ENCODE data around the gene XRCC4. TPM values are rescaled to one million over a fixed set of nuclear protein-coding genes. Genes with fewer than 3 reads are reported as not detected.

Gene XRCC4
- total RNA-seq, 1 experiment from 2014 or later, result 10.8 TPM

DNA sequence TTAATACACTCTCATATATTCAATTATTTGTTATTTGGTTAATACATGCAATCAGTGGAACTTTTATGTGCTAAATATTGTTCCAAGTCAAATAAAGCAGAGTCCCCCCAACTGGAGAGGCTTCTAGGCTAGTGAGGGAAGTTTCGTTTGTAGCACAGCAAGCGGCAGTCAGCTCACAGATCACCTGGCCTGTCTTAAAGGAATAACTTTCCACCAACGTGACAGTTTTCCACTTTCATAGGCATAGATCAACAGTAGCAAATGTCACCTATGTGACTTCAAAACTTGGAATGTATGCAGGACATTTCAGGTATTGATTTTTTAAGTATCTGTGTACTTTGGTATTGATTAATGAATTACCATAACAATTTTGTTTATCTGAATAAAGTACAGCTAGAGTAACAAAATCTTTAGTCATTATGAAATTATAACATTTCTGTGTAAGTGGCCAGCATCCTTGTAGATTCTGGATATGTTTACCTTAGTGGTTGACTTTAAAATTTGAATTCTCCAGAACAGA, 264.5 kb downstream of the XRCC4 start:
- no peaks in the 10 kb centered on the region for H4K20me1 ChIP-seq (ENCODE audit: control insufficient read depth, insufficient read depth, insufficient read length)
- H3K27me3 ChIP-seq (ENCODE audit: insufficient read depth, low read length), result no peaks in the 10 kb centered on the region

More for the DNA sequence above, 264.5 kb downstream of the XRCC4 start:
- no CpG with 5 or more reads among the region's 3 CpGs for WGBS (ENCODE audit: extremely low coverage, insufficient read length, low lambda C conversion rate)
- Histone ChIP-seq H3K14ac (ENCODE audit: insufficient read depth, low read length) (no peak overlapping the region), H4K5ac (ENCODE audit: insufficient read length, low read depth, low read length) (no peak overlapping the region), H3K4me1 (ENCODE audit: insufficient read depth, low read length) (peaks cover 3% of the 10 kb centered on the region; the same call in 1 of the 2 replicates), H3K4me2 (ENCODE audit: insufficient read depth, insufficient read length, low read length) (no peak overlapping the region), H3K56ac (ENCODE audit: insufficient read length, low read depth, low read length) (no peak overlapping the region), H3K79me1 (ENCODE audit: insufficient read depth, low read depth, low read length, poor library complexity, severe bottlenecking) (no peaks in the 10 kb centered on the region), H2BK20ac (ENCODE audit: low read depth, low read length, poor library complexity, severe bottlenecking) (no peak overlapping the region), H4K91ac (ENCODE audit: insufficient read length, low read depth, low read length) (no peak overlapping the region), H2BK5ac (ENCODE audit: insufficient read length, low read length) (no peak overlapping the region), H3K4ac (ENCODE audit: low read depth, low read length) (no peak overlapping the region), H3K27ac (ENCODE audit: insufficient read length, low read depth, low read length) (no peak overlapping the region), H3K9ac (ENCODE audit: extremely low read depth, insufficient read length, low read length) (no peak overlapping the region), H3T11ph (ENCODE audit: low read length) (no peak overlapping the region), H3K18ac (ENCODE audit: insufficient read length, low read depth, low read length) (no peak overlapping the region), H3K9me3 (ENCODE audit: control insufficient read depth, low read depth, low read length) (no peaks in the 10 kb centered on the region), H4K8ac (replicated peaks; ENCODE audit: insufficient read length, low read depth, low read length) (no peak overlapping the region), H3K23ac (ENCODE audit: insufficient read length, low read depth, low read length) (no peak overlapping the region), H3K23me2 (ENCODE audit: insufficient read length, low read depth, low read length, poor library complexity, severe bottlenecking) (no peaks in the 10 kb centered on the region), H2AK5ac (ENCODE audit: insufficient read length, low read length) (no peak overlapping the region), H2BK120ac (ENCODE audit: low read depth, low read length, poor library complexity, severe bottlenecking) (no peak overlapping the region), H2BK12ac (ENCODE audit: insufficient read length, low read depth, low read length) (no peak overlapping the region), H2BK15ac (ENCODE audit: low read depth, low read length) (no peak overlapping the region), H3K79me2 (ENCODE audit: insufficient read depth, low read length) (no peaks in the 10 kb centered on the region), H2AFZ (ENCODE audit: low read length) (no peak overlapping the region)
- Mint-ChIP-seq H3K36me3 (ENCODE audit: insufficient read depth in 1 of 3, low read depth in 3 of 3) (peaks cover 0 to 5% (median 4%) of the 10 kb centered on the region in 3 experiments; a peak in 6 of 7 replicates), H3K4me1 (peaks cover 16 to 18% of the 10 kb centered on the region in 2 experiments), H3K9me3 (peaks cover 0 to 10% of the 10 kb centered on the region in 2 experiments; a peak in 3 of 5 replicates), H3K4me3 (no peak overlapping the region), H3K27ac (0 out of 7 replicates have a peak overlapping the region, but pooled peaks of 1 of the 3 experiments have one; percentile 29), H3K27me3 (ENCODE audit: low read depth) (no peaks in the 10 kb centered on the region)
- TF ChIP-seq, protein P1, sequence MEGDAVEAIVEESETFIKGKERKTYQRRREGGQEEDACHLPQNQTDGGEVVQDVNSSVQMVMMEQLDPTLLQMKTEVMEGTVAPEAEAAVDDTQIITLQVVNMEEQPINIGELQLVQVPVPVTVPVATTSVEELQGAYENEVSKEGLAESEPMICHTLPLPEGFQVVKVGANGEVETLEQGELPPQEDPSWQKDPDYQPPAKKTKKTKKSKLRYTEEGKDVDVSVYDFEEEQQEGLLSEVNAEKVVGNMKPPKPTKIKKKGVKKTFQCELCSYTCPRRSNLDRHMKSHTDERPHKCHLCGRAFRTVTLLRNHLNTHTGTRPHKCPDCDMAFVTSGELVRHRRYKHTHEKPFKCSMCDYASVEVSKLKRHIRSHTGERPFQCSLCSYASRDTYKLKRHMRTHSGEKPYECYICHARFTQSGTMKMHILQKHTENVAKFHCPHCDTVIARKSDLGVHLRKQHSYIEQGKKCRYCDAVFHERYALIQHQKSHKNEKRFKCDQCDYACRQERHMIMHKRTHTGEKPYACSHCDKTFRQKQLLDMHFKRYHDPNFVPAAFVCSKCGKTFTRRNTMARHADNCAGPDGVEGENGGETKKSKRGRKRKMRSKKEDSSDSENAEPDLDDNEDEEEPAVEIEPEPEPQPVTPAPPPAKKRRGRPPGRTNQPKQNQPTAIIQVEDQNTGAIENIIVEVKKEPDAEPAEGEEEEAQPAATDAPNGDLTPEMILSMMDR (conservative IDR thresholded peaks at IDR 0.05), result no peak
- DNase-seq, result no peak
